ENCODE results near the gene ERBB4. TPM values are rescaled to one million over a fixed set of nuclear protein-coding genes. Genes with fewer than 3 reads are reported as not detected.

The ERBB4 gene
- total RNA-seq, 4 donors from 2014 or later: 0.09 to 0.67 TPM; not detected in 2

DNA sequence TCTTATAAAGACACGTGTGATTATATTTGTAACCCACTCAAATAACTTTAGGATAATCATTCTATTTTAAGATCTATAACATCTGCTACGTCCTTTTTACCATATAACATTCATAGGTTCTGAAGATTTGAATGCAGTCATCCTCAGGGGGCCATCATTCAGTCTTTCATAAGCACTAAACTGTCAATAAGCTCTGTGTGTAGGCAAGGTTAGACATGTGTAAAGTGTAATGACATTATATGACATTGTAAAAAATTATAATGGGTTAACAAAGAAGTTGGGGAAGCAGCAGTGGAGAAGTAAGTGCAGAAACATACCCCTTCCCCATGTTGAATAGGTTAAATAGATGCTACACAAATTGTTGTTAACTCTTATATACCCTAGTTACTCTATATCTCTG, 845.9 kb downstream of the ERBB4 start:
- TF ChIP-seq, protein P1, sequence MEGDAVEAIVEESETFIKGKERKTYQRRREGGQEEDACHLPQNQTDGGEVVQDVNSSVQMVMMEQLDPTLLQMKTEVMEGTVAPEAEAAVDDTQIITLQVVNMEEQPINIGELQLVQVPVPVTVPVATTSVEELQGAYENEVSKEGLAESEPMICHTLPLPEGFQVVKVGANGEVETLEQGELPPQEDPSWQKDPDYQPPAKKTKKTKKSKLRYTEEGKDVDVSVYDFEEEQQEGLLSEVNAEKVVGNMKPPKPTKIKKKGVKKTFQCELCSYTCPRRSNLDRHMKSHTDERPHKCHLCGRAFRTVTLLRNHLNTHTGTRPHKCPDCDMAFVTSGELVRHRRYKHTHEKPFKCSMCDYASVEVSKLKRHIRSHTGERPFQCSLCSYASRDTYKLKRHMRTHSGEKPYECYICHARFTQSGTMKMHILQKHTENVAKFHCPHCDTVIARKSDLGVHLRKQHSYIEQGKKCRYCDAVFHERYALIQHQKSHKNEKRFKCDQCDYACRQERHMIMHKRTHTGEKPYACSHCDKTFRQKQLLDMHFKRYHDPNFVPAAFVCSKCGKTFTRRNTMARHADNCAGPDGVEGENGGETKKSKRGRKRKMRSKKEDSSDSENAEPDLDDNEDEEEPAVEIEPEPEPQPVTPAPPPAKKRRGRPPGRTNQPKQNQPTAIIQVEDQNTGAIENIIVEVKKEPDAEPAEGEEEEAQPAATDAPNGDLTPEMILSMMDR (IDR thresholded peaks at IDR 0.05): no peak
- TF ChIP-seq POLR2A (IDR thresholded peaks at IDR 0.05): no peak
- Histone ChIP-seq H3K27ac (no peak overlapping the region), H3K9me3 (no peaks in the 10 kb centered on the region), H3K36me3 (no peaks in the 10 kb centered on the region), H3K4me3 (no peak overlapping the region), H3K4me1 (no peaks in the 10 kb centered on the region), H3K27me3 (no peaks in the 10 kb centered on the region)
- no peak for DNase-seq

DNA sequence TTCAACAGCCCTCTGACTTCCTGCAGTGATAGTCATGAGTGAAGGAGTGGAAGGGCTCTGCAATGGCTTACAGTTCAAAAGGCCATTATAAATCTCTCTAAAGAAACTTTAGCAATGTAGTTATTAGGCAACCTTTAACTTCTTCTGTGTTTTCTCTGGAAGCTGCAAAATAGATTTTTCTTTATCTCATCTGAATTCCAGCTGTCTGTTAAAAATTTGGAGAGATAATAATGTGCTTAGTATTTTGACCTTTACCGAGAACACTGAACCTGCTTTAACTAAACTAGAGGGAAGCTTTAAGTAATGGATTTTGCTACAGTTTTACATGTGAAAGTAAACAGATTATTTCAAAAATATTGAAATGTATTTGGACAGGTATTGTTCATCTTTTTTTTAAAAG, 847.9 kb downstream of the ERBB4 start:
- H3K27ac ChIP-seq: no peak overlapping the region
- H3K9me3 ChIP-seq: no peaks in the 10 kb centered on the region
- no peak overlapping the region for H3K4me3 ChIP-seq
- no peaks in the 10 kb centered on the region for H3K36me3 ChIP-seq
- H3K27me3 ChIP-seq: no peaks in the 10 kb centered on the region
- no peak for DNase-seq
- H3K4me1 ChIP-seq: no peaks in the 10 kb centered on the region
- TF ChIP-seq, protein P1 (IDR thresholded peaks at IDR 0.05): no peak

DNA sequence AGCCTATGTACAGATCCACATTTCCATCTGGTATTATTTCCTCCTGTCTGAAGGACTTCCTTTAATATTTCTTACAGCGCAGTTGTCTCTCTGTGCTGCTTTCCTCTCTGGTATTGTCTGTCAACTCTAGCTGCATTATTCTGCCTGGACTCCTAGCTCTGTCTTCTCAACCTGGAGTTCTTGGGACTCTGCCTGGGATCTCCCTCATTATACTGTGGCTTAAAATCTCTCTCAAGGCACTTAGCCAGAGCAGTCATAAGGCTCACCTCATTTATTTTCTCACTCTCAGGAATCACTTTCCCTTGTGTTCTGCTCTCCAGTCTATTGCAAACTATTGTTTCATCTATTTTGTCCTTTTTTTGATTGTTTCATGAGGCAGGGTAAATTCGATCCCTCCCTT, 850.4 kb downstream of the ERBB4 start:
- TF ChIP-seq POLR2A (IDR thresholded peaks at IDR 0.05): no peak
- TF ChIP-seq, protein P1 (IDR thresholded peaks at IDR 0.05): no peak
- H3K4me3 ChIP-seq: no peak overlapping the region
- no peaks in the 10 kb centered on the region for H3K36me3 ChIP-seq
- H3K4me1 ChIP-seq: no peaks in the 10 kb centered on the region
- H3K9me3 ChIP-seq: peaks cover 0 to under 1% (median 0%) of the 10 kb centered on the region in 4 donors
- no peak for DNase-seq
- H3K27ac ChIP-seq: no peak overlapping the region
- no peaks in the 10 kb centered on the region for H3K27me3 ChIP-seq

- H3K4me1 ChIP-seq: no peaks in the 10 kb centered on the region
- no peak overlapping the region for H3K4me3 ChIP-seq
- H3K27me3 ChIP-seq: no peaks in the 10 kb centered on the region
- no peak for DNase-seq
- no peaks in the 10 kb centered on the region for H3K36me3 ChIP-seq
- TF ChIP-seq, protein P1 (IDR thresholded peaks at IDR 0.05): no peak
- TF ChIP-seq POLR2A (IDR thresholded peaks at IDR 0.05): no peak
- H3K9me3 ChIP-seq: no peaks in the 10 kb centered on the region
- no peak overlapping the region for H3K27ac ChIP-seq
These were observed 863.9 kb downstream of the ERBB4 start for GRCh38 chr2:211674715-211675114.

DNA sequence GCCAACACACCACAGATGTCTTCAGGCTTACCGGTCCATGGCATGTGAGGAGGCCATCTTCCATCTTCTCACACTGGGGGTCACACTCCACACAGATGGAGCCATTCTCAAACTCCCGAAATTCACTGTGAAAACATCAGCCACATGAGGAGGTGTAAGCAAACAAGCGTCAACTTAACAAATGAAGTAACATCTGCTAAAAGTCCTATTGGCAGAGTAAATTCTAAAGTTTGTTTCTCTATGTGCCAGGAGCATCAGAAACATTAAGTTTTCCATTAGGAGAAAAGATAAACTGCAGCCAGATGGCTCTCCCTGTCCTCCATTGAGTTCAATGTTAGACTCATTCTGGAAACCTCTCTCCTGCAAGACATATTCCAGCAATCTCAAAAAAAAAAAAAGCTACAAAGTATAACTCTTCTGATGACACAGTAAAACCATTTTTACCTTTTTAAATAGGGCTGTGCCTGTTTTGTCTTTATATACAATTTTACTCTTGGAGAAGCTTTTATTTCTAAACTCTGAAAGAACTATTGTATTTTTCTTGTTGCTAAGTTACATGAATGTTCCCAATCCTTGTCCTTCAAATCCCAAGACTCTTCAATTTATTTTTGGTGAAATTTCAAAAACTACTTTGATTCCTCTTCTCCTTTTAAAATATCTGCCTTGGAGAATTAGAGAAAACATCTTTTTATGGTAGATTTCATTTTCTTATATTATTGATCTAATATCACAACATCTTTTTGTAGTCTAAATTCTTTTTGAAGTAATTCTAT, 865.3 kb downstream of the ERBB4 start:
- no peaks in the 10 kb centered on the region for H3K4me1 ChIP-seq
- no peaks in the 10 kb centered on the region for H3K36me3 ChIP-seq
- no peak overlapping the region for H3K4me3 ChIP-seq
- TF ChIP-seq, protein P1 (IDR thresholded peaks at IDR 0.05): no peak
- no peak for TF ChIP-seq POLR2A (IDR thresholded peaks at IDR 0.05)
- H3K27ac ChIP-seq: no peak overlapping the region
- H3K27me3 ChIP-seq: no peaks in the 10 kb centered on the region
- DNase-seq: no peak
- H3K9me3 ChIP-seq: no peaks in the 10 kb centered on the region

All from Peyer's patch (tissue), 4 donors.